Transverse colon (tissue), 3 donors: Measurements from ENCODE around the gene GPSM3.

Experiments used
- CTCF ChIP-seq, 5 experiments: fragments of 200-600 bp in 3 of 5; fragments of 450-650 bp in 2 of 5; sonication (generic) in 3 of 5; IDR thresholded peaks; 1 replicate in 2 of 5; 2 replicates in 3 of 5; pipeline ENCODE4 v1.5.1; 2016 to 2017; ENCODE audit warnings: antibody characterized with exemption in 5 of 5, inconsistent platforms in 3 of 5, mild to moderate bottlenecking in 2 of 5, moderate library complexity in 1 of 5
- POLR2A ChIP-seq: fragments of 450-650 bp; IDR thresholded peaks from one replicate; pipeline ENCODE4 v1.6.1; 2016; ENCODE audit warnings: antibody characterized with exemption, mild to moderate bottlenecking, moderate library complexity

GRCh38 chr6:32202186-32202585 is 9.7 kb upstream of the GPSM3 start:
- TF ChIP-seq CTCF (IDR thresholded peaks at IDR 0.05) = no peak
- no peak for TF ChIP-seq POLR2A
